HPDE6-E6E7 (cell line): ENCODE results near the gene PALD1.
"Not testable (repeated sequence)": the region's sequence is repeated elsewhere in the genome, so short reads cannot be mapped to it uniquely, and the experiment has no call there.

Experiments
- DNase-seq: peaks from one replicate; pipeline ENCODE4 v3.0.0; 2011; ENCODE audit warnings: missing footprints; ENCODE audit errors: extremely low spot score

Gene PALD1

DNA sequence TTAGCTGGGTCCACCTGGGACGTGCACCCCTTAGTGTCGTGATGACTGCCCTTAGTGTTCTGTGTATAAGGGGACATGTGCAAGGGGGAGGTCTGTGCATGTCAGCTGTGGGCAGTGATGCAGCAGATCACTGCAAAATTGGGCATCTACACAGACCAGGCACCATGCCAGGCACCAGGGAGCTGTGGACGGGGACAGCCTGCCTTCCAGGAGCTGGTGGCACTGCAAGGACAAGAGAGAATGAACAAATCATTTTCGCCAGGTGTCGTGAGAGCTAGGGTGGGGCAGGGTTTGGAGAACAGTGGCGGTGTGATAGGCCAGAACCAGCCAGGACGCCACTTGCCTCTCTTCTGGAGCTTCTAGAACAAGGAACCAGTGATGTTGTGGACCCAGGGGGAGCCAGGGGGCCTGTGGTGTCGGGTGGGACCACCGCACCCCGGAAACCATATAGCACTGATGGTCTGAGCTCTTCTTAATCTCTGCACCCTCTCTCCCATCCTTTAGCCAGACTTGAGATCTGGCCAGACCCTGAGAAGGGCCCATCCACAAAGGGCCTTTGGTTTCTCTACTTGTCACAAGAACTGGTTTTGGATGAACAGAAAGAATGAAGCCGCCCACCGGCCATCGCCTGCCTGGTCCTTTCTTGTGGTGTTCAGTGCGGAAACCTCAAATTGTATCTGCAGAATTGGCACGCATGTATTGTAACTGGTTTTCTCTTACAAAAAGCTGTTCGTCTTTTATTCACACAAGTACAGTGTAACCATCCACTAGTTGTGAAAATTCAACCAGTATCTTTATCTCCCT lies 93.3 kb downstream of the PALD1 start:
- no peak for DNase-seq

DNA sequence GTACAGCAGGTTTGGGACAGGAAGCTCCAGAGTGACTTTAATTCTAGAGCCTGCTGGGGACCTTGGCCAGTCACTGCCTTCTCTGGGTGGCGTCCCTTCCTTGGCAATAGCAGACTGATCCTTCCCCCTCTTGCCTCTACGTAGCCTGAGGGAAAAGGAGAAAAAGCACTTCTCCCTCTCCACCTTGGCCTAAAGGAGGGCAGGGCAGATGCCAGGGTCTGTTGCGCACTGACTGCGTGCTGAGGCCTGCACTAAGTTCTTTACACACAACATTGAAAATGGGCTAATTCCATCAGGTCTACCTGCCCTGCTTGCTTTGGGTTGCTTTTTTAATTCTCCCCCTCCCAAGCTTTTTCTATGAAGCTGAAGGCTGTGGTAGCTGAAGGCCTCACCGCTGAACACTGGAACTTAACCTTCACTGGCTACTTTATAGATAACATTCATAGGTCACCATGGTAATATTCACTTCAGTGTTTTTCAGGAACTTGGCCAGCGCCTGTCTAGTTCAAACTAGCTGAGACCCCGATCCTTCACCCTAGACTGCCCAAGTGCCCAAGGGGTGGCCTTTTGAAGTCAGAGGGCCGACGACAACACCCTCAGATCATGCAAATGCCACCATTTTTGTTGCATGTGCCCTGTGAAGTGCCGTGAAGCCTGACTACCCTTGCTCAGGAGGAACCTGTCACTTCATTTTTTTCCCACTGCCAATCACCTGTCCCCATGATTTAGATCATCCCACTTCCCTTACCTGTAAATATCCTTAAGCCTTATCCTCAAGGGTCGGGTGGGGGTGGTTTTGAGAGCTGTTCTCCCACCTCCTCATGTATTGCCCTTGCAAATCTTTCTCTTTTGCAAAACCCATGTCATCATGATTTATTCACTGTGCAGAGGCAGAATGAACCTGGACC lies 95.3 kb downstream of the PALD1 start:
- DNase-seq, result no peak

DNA sequence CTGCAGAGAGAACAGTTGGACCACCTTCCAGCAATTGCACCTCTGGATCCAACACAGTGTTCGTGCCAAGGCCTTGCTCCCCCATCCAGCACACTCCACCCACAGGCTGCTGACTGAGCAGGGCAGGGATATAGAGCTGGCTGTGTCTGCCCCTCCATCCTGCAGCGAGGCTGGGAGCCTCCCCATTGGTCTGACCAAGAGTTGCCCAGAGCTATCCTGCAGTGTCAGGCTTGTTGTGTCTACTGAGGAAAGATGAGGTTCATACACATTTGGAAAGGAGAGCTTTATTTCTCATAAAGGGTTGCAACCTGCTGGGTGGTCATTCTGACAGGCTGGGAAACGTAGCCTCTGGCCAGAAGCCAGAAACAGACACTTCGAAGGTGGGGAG lies 96.9 kb downstream of the PALD1 start:
- no peak for DNase-seq

DNA sequence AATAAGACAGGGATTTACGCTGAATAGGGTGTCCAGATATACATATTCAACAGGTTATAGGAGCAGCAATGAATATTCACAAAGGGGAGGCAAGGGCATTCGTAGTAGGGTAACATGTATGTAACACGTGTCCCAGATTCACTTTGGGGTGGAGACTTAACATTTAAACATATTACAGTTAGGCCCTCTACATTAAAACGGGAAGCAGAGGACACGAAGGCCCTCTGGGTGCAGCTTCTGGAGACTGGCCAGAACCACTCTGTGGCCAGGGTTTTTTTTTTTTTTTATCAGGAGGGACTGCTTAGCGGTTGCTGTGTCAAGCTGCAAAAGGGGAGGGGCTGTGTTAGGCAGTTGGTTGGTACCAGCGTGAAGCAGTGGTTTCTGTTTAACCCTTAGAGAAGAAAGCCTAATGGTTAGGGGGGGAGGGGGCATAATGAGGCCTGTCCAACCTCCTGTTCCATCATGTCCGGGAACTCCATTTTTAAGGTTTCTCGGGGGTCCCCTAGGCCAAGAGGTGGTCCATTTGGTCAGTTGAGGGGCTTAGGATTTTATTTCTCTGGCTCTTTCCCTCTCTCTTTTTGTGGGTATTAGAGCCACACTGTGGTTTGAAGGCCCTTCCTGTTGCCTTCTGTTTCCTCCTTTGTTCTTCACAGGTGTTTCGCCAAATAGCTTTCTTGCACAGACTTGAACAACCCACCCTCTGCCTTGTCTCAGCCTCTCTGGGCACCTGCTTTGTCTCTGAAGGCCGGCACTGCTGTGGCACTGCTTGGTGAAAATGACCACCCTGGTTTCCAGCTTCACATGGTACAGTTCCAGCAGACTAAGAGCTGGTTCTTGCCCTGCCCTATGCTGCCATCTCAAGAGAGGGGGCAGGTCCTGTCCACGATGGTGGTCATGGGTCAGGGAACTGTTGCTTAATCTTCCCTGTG lies 97.6 kb downstream of the PALD1 start:
- DNase-seq, result peak; percentile 47

DNA sequence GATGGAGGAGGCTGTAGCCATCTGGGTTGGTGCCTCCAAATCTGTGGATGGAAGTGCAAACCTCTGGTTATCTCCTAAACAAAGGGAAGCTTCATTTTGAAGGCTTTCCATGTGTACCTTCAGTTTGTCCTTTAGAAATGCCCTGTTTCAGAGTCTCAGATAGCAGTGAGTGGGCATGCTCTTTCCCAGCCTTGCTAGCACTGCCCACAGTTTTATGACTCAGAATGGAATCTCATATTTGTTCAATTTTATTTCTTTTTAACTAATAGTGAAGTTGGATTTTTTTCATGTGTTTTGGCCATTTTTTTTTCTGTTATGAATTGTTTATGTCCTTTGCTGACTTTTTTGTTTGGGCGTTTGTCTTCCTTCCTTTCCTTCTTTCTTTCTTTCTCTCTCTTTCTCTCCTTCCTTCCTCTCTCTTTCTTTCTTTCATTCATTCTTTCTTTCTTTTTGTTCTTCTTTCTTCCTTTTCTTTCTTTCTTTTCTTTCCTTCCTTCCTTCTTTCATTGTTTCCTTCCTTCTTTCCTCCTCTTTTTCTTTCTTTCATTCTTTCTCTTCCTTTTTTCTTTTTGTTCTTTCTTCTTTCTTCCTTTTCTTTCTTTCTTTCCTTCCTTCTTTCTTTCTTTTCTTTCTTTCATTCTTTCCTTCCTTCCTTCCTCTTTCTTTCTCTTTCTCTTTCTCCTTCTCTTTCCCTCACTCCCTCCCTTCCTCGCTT lies 98.4 kb downstream of the PALD1 start:
- no peak for DNase-seq

DNA sequence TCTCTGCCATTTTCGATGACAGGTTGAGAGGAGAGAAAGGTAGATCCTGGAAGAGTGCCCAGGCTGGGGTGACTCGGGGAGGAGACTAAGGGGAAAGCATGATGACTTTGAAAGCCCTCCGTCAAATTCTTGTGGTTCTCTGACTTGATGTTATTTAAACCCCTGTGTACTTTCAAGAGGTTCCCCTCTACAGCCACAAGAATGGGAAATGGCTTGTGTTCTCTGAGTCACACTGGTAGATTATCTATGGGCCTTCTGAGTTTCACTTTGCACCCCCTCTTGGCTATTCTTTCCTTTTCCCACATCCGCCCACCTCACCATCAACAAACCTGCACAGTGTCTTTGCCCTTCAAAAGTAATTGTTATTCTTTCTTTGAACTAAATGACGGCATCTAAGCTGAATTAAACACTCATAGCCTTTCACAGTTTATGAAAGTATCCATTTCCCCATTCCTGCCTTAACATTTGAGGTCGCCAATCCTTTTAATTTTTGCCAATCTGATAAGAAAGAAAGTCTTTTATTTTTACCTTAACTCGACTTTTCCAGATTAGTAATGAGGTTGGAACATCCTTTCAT lies 99.9 kb downstream of the PALD1 start:
- peak; percentile 81 for DNase-seq

DNA sequence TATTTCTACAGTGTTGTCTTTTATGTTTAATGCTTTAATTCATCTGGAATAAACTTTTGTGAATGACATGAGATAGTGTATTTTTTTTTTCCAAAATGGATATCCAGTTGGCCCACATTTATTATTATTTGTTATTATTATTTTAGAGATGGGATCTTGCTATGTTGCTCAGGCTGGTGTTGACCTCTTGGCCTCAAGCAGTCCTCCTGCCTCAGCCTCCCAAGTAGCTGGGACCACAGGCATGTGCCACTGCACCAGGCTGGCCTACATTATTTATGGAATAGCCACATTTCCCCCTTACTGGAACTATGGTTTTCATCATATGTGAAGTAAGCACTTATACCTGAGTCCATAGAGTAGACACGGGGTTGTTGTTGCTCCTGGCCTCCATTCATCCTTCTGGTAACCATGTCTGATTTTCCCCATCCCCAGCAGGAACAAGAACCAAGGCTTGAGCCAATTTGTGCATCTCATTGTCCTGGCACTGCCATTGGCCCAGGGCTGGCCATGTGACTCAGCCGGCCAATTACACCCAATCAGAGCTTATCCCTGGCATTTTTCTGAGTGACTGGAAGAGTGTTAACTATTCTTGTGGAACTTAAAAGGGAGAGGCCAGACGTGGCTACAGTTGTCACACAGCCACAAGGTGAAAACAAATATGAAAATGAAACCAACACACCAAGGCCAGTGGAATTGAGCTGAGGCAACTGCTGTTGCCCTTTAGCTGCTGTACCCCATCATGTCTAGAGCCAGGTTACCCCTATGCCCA lies 100.9 kb downstream of the PALD1 start:
- DNase-seq, result no peak

DNA sequence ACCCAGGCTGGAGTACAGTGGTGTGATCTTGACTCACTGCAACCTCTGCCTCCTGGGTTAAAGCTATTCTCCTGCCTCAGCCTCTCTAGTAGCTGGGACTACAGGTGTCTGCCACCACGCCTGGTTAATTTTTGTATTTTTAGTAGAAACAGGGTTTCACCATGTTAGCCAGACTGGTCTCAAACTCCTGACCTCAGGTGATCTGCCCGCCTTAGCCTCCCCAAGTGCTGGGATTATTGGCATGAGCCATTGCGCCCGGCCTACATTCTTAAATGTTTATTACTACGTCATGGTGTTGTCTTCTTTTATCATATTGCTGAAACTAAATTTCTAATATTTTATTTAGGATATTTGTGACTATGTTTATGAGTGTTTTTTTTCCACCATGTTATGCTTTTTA lies 102.6 kb downstream of the PALD1 start:
- DNase-seq, result not testable (repeated sequence)

DNA sequence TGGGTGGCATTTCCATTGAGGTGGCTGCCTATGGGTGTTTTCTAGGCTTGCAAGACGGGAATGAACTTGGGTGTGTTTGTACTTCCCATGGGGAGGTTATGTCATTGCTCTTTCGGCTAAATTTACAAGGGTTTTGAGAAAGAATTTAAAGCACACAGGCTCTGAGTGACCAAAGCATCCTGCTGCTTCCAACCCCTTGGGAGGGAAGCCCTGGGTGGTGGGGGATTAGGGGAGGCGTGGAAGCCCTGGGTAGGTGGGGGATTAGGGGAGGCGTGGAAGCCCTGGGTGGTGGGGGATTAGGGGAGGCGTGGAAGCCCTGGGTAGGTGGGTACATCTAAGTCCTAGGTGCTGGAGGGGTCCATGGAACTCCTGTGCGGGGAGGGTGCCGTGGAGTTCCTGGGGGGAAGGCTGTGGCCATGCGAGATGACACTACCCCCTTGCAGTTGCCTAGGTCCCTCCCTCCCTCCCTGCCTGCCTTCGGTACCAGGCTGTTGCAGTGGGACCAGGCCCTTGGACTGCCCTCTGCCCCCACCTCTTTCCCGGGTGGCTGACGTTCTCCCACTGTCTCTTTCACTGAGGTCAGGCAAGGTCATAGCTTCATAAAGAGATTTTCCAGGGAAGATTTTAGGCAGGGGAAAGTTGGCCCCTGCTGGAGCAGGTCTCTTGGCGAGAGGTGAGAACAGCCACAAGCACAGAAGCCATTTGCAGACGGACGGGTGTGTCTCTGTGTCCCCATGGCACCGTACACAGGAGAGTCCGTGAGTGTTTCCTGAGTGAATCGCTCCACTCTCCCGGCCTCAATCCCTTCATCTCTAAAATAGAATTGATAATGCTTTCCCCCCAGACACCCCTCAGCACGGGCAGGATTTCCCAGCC lies 104.5 kb downstream of the PALD1 start:
- DNase-seq, result no peak

DNA sequence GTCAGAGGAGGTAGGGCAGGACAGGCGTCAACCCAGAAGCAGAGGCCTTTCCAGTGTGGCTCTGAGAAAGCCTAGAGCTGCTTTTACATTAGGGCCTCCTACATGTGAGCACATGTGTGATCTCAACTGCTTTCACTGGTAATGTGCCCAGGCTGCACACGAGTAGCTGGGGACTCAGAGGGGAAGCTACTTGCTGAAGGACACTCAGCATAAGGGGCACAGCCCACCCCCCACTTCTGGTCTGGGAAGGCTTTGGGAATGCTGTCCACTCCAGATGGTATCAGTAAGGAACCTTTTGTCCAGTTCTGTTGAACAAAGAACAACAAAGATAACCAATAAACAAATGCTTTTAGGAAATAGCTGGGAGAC lies 105.1 kb downstream of the PALD1 start:
- DNase-seq, result no peak

DNA sequence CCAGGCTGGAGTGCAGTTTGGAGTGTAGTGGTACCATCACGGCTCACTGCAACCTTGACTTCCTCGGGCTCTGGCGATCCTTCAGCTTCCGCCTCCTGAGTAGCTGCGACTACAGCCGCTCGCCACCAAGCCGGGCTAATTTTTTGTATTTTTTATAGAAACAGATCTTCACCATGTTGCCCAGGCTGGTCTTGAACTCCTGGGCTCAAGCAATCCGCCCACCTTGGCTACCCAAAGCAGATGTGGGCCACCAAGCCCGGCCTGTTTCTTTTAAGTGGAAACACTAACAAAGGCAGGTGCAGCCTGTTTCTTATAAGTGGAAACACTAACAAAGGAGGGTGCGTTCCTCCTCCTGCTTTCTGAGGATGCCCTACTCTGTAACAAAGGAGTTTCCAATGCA lies 105.8 kb downstream of the PALD1 start:
- DNase-seq, result no peak

DNA sequence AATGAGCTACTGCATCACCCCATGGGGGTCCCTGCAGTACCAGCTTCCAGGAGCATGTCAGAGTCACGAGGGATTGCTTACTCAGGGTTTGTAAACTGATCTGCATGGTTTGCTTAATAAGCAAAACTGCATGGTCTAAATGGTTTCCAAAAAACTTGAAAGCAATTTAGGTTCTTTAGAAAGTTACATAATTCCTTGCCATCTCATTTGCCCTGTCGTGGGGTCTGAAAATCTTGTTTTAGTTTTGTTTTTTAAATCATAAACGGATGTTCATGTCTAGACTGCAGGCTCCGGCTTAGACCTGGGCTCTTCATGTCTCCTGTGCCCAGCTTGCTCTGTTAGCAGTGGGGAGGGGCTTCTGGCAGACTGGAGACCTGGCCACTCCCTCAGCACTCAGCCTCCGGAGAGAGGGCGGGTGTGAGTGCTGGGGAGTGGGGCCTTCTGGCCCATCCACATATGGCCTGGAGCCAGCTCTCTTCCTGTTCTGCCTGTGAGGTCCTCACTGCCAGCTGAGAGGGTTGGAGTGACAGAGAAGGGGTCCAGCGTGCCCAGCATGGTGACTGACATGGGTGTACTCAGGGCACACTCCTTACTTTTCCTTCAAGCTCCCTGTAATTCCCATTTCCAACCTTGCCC lies 106.5 kb downstream of the PALD1 start:
- DNase-seq, result no peak

DNA sequence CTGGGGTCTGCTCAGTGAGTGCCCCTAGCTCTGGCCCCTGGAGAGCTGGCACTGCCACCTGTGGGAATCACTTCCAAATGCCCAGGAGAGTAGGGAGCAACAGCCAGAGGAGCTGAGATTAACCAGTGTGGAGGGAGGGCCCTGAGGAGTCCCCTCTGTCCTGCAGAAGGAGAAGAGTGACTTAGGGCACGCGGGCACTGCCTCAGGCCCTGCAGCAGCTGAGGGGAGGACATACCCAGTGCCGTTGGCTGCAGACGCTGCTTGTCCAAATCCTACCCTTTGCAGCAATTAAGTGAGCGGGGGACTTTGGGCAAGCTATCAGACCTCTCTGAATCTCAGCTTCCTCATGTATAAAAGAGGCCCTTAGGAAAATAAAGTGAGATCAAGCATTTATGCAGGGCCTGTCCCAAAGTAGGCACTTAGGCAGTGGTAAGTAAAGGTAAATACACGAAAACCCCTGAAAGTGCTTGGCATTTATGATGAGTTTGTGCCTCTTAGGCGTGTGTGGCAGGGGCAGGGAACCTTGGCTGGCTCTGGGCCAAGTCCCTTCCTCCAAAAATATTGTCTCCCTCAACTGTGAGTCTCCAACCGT lies 107.1 kb downstream of the PALD1 start:
- no peak for DNase-seq

DNA sequence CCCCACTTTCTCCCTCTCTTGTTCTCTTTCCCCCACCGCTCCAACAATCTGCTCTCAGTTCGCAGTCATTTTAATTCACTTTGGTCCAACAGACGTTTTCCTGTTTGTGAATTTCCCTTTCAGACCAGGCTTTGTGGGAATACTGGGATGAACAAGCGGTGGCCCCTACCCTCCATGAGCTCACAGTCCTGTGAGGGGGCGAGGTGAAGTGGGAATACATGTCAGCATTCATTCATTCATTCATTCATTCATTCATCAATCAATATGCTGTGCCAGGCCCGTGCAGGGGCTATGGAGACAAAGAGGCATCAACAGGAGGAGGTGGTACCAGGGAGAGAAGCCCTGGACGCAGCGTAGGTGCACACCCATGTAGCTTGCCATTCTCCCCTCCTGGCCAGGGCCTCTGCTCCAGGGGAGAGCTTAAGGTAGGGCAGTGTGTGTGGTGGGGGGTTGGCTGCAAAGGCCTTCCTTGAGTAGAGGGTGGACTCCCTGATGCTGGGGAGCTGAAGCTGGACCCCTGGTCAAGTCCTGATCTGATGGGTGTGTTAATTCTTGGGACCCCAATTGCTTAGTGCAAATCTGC lies 107.9 kb downstream of the PALD1 start:
- DNase-seq, result no peak

DNA sequence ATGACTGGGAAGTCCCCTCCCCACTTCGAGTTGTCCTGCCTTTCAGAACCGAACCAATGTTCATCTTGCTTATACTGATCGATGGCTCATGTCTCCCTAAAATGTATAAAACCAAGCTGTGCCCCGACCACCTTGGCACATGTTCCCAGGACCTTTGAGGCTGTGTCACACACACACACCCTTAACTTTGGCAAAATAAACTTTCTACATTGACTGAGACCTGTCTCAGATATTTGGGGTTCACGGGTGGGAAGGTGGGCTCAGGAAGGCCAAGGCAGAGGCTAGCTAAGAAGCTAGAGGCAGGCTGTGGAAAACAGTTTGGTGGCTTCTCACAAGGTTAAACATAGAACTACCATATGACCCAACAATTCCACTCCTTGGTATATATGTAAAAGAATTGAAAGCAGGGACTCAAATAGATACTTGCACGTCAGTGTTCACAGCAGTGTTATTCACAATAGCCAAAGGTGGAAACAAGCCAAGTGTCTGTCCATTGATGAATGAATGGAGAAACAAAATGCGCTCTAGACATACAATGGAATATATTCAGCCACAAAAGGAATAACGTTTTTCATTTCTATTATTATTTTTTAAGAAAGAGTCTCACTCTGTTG lies 108.6 kb downstream of the PALD1 start:
- no peak for DNase-seq

DNA sequence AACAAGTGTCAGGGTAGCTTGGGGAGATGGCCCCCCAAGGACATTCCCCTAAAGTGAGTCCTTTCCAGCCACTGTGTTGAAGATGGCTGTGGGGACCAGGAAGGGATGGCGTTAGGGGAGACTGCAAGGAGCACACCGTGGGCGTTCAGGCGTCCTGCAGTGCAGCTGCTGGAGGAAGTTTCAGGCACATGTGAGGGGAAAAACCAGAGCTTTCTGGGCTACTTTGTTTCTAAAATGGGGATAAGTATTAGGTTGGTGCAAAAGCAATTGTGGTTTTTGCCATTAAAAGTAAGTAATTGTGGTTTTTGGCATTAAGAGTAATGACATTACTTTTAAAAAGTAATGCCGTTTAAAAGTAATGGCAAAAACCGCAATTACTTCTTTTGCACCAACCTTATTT lies 109.7 kb downstream of the PALD1 start:
- no peak for DNase-seq

DNA sequence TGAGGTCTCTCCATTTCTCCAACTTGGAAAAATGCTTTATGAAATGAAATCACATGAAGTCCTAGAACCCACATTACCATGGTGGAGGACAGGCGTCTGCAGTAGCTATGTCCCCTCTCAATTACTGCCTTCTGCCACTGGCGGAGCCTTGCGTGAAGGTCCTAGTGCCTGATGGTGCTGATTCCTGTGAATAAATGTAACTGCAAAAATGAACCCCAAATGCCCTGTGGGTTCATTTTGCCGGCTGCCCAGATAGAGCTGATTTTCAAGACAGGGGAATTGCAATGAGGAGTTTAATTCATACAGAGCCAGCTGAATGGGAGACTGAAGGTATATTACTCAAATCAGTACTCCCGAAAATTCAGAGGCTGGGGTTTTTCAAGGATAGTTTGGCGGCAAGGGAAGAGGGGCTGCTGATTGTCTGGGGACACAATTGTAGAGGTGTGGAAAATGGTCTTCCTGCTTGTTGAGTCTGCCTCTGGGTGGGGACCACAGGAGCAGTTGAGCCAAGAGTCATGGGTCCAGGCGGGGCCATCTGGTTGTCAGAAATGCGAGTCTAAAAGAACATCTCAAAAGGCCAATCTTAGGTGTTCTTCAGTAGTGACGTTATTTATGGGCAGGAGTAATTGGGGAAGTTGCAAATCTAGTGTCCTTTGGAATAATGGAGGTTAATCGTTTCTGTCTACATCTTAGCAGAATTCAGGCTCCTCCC lies 110.4 kb downstream of the PALD1 start:
- DNase-seq, result no peak
